CD4-positive, alpha-beta memory T cell (primary cell): ENCODE results near the gene MAML2. TPM values are rescaled to one million over a fixed set of nuclear protein-coding genes. Genes with fewer than 3 reads are reported as not detected.

Experiments used
- CTCF ChIA-PET: fragments of 350-600 bp; sonication (Branson Sonifier 250); formaldehyde crosslinking; loops from one replicate; lab custom pipeline; 2021; ENCODE audit warnings: inconsistent platforms; ENCODE audit not compliant: partially characterized antibody; lab: Charles Lee
- POLR2A ChIA-PET: fragments of 350-600 bp; sonication (Branson Sonifier 250); formaldehyde crosslinking; loops from one replicate; lab custom pipeline; 2021; ENCODE audit not compliant: partially characterized antibody; lab: Charles Lee
- DNase-seq, 5 donors: peaks; one replicate each; pipeline versions ENCODE4 v3.0.0 to v3.0.0-alpha.2; 2020 to 2022; ENCODE audit warnings: mixed read lengths in 1 of 5
- H3K27ac ChIP-seq: one replicate; pipeline ENCODE4 v1.7.0; 2013; ENCODE audit warnings: low read depth, low read length
- H3K27me3 ChIP-seq: 2 replicates; pipeline ENCODE4 v1.7.0; 2013; ENCODE audit warnings: mild to moderate bottlenecking, low read length, moderate library complexity; ENCODE audit not compliant: insufficient read depth
- H3K36me3 ChIP-seq: 2 replicates; pipeline ENCODE4 v1.7.0; 2013; ENCODE audit warnings: mild to moderate bottlenecking, low read length, moderate library complexity; ENCODE audit not compliant: insufficient read depth
- H3K4me1 ChIP-seq: 2 replicates; pipeline ENCODE4 v1.7.0; 2013; ENCODE audit warnings: mild to moderate bottlenecking, low read length, moderate library complexity; ENCODE audit not compliant: insufficient read depth
- H3K4me3 ChIP-seq, 2 donors: one replicate each; pipeline ENCODE4 v1.7.0; 2013; ENCODE audit warnings: low read length in 2 of 2, mild to moderate bottlenecking in 1 of 2
- H3K9me3 ChIP-seq, 2 donors: one replicate each; pipeline ENCODE4 v1.7.0; 2013; ENCODE audit warnings: low read length in 2 of 2, control low read depth in 1 of 2; ENCODE audit not compliant: control insufficient read depth in 1 of 2
- H3K27ac Mint-ChIP-seq, 7 donors: one replicate each; pipeline ENCODE4 v1.8.0; 2020 to 2021; ENCODE audit warnings: mixed read lengths in 7 of 7, mild to moderate bottlenecking in 6 of 7, inconsistent platforms in 3 of 7, moderate library complexity in 3 of 7
- H3K27me3 Mint-ChIP-seq, 2 donors: one replicate each; pipeline ENCODE4 v1.8.0; 2020 to 2021; ENCODE audit warnings: mixed read lengths in 2 of 2
- H3K36me3 Mint-ChIP-seq, 2 donors: one replicate each; pipeline ENCODE4 v1.8.0; 2020 to 2021; ENCODE audit warnings: mixed read lengths in 2 of 2, inconsistent platforms in 1 of 2, mild to moderate bottlenecking in 1 of 2
- H3K4me1 Mint-ChIP-seq, 4 donors: one replicate each; pipeline ENCODE4 v1.8.0; 2020 to 2021; ENCODE audit warnings: mixed read lengths in 4 of 4, mild to moderate bottlenecking in 1 of 4
- H3K4me3 Mint-ChIP-seq, 8 donors: one replicate each; pipeline ENCODE4 v1.8.0; 2020 to 2021; ENCODE audit warnings: mixed read lengths in 8 of 8, mild to moderate bottlenecking in 7 of 8, moderate library complexity in 6 of 8, inconsistent platforms in 3 of 8
- H3K9me3 Mint-ChIP-seq, 8 donors: one replicate each; pipeline ENCODE4 v1.8.0; 2020 to 2021; ENCODE audit warnings: mixed read lengths in 8 of 8, mild to moderate bottlenecking in 5 of 8, inconsistent platforms in 3 of 8, moderate library complexity in 1 of 8
- intact Hi-C: fragments of 100-400 bp; cut with micrococcal nuclease; formaldehyde crosslinking; loops from one replicate; pipeline ENCODE4 v1.15.1; 2023
- polyA plus RNA-seq, 2 donors: library from polyadenylated mRNA; unstranded; fragments of 300-500 nt; fragmentation: Illumina TruSeq; gene quantifications; one replicate each; pipeline ENCODE4 v1.2.3, GENCODE V29; 2021
- total RNA-seq, 2 experiments: library from RNA; stranded (reverse); gene quantifications; one replicate each; pipeline ENCODE4 v1.2.3, GENCODE V29; 2021

The MAML2 gene
- total and polyA plus RNA-seq, 4 experiments from 2014 or later: 1.6 to 38.3 (median 25.5) TPM

GRCh38 chr11:96019810-96020747, 322.9 kb downstream of the MAML2 start:
- ChIA-PET POLR2A (no interaction called here), CTCF (interaction anchor here (1.0 to 1.9 kb wide), 2 partner anchors 35 to 322 kb away, joined by 6 to 13 read pairs; partner anchors contain the start of gene MAML2)
- Histone ChIP-seq H3K4me1 (peaks cover 19% of the 10 kb centered on the region), H3K27me3 (no peaks in the 10 kb centered on the region), H3K4me3 (no peak overlapping the region), H3K9me3 (no peaks in the 10 kb centered on the region), H3K27ac (no peak overlapping the region), H3K36me3 (no peaks in the 10 kb centered on the region)
- Mint-ChIP-seq H3K4me1 (peaks cover 35 to 57% (median 39%) of the 10 kb centered on the region in 4 donors), H3K9me3 (peaks cover 0 to 2% (median 0%) of the 10 kb centered on the region in 8 donors), H3K36me3 (no peaks in the 10 kb centered on the region), H3K27ac (peak overlapping the region; percentile 38 to 83 (median 68)), H3K27me3 (no peaks in the 10 kb centered on the region), H3K4me3 (no peak overlapping the region)
- intact Hi-C loops: no loop called here
- no peak for DNase-seq

GRCh38 chr11:96019281-96019680, 323.7 kb downstream of the MAML2 start:
- H3K27ac Mint-ChIP-seq: no peak overlapping the region
- DNase-seq: no peak
- H3K4me3 Mint-ChIP-seq: no peak overlapping the region
- Histone ChIP-seq H3K36me3 (no peaks in the 10 kb centered on the region), H3K4me1 (peaks cover 27% of the 10 kb centered on the region), H3K4me3 (no peak overlapping the region), H3K27me3 (no peaks in the 10 kb centered on the region), H3K9me3 (no peaks in the 10 kb centered on the region), H3K27ac (no peak overlapping the region)
- POLR2A ChIA-PET: no interaction called here
- no peaks in the 10 kb centered on the region for H3K9me3 Mint-ChIP-seq
- H3K4me1 Mint-ChIP-seq: peaks cover 31 to 57% (median 38%) of the 10 kb centered on the region in 4 donors
- H3K27me3 Mint-ChIP-seq: no peaks in the 10 kb centered on the region
- intact Hi-C loops: no loop called here
- no peaks in the 10 kb centered on the region for H3K36me3 Mint-ChIP-seq
- CTCF ChIA-PET: interaction anchor here (1.0 to 1.9 kb wide), 2 partner anchors 323 to 324 kb away, joined by 3 to 13 read pairs; partner anchors contain the start of gene MAML2

DNA sequence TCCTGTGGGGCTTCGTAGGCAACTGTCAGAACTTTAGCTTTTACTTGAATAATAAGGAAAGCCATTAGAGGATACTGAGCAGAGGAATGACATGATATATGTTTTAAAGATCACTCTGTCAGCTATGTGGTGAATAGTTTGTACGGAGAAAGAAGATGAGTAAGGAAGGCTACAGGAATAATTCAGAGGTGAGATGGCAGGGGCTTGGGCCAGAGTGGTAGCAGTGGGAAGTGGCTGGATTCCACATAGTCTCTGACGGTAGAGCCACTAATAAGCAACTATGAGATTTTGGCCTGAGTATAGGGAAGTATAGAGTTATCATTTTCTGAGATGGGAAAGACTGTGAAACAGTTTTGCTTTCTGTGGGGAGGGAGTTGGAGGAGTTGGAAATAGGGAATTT, 325.1 kb downstream of the MAML2 start:
- H3K27ac Mint-ChIP-seq: no peak overlapping the region
- Histone ChIP-seq H3K4me3 (no peak overlapping the region), H3K9me3 (no peaks in the 10 kb centered on the region), H3K36me3 (no peaks in the 10 kb centered on the region), H3K27me3 (no peaks in the 10 kb centered on the region), H3K4me1 (peaks cover 41% of the 10 kb centered on the region), H3K27ac (no peak overlapping the region)
- intact Hi-C loops: no loop called here
- H3K4me1 Mint-ChIP-seq: peaks cover 19 to 60% (median 51%) of the 10 kb centered on the region in 4 donors
- H3K4me3 Mint-ChIP-seq: no peak overlapping the region
- no peaks in the 10 kb centered on the region for H3K9me3 Mint-ChIP-seq
- H3K36me3 Mint-ChIP-seq: no peaks in the 10 kb centered on the region
- H3K27me3 Mint-ChIP-seq: no peaks in the 10 kb centered on the region
- CTCF ChIA-PET: interaction anchor here (1.0 to 1.3 kb wide), 2 partner anchors 19 to 326 kb away, joined by 3 read pairs; no protein-coding TSS in a partner anchor
- POLR2A ChIA-PET: no interaction called here
- no peak for DNase-seq

GRCh38 chr11:96016978-96017502, 326.0 kb downstream of the MAML2 start:
- intact Hi-C loops: no loop called here
- Histone ChIP-seq H3K4me3 (no peak overlapping the region), H3K36me3 (no peaks in the 10 kb centered on the region), H3K9me3 (no peaks in the 10 kb centered on the region), H3K4me1 (peaks cover 49% of the 10 kb centered on the region), H3K27ac (no peak overlapping the region), H3K27me3 (no peaks in the 10 kb centered on the region)
- DNase-seq: no peak
- Mint-ChIP-seq H3K9me3 (no peaks in the 10 kb centered on the region), H3K4me3 (peak overlapping the region in 1 of 8 donors; percentile 43), H3K36me3 (no peaks in the 10 kb centered on the region), H3K4me1 (peaks cover 11 to 64% (median 53%) of the 10 kb centered on the region in 4 donors), H3K27ac (peak overlapping the region in 6 of 7 donors; percentile 32 to 92 (median 68)), H3K27me3 (no peaks in the 10 kb centered on the region)
- POLR2A ChIA-PET: interaction anchor here (0.6 to 6.0 kb wide), 5 partner anchors 9 to 373 kb away, joined by 3 to 69 read pairs (median 4); partner anchors contain the start of genes CCDC82, JRKL and MAML2
- CTCF ChIA-PET: interaction anchor here (0.5 to 2.8 kb wide), 4 partner anchors 20 to 447 kb away, joined by 3 to 12 read pairs (median 3); no protein-coding TSS in a partner anchor

GRCh38 chr11:96015906-96016565, 327.0 kb downstream of the MAML2 start:
- peaks cover 15 to 73% (median 57%) of the 10 kb centered on the region in 4 donors for H3K4me1 Mint-ChIP-seq
- H3K4me3 Mint-ChIP-seq: peak overlapping the region in 5 of 8 donors; percentile 6 to 46 (median 18)
- ChIA-PET CTCF (interaction anchor here (2.8 to 5.5 kb wide), 2 partner anchors 326 to 378 kb away, joined by 12 to 81 read pairs; partner anchors contain the start of gene MAML2), POLR2A (interaction anchor here (0.6 to 6.0 kb wide), 6 partner anchors 10 to 374 kb away, joined by 3 to 69 read pairs (median 7); partner anchors contain the start of genes CCDC82, CEP57, FAM76B and JRKL)
- Histone ChIP-seq H3K36me3 (no peaks in the 10 kb centered on the region), H3K27ac (no peak overlapping the region), H3K27me3 (no peaks in the 10 kb centered on the region), H3K4me1 (peaks cover 59% of the 10 kb centered on the region), H3K9me3 (no peaks in the 10 kb centered on the region), H3K4me3 (no peak overlapping the region)
- H3K27ac Mint-ChIP-seq: peak overlapping the region; percentile 57 to 94 (median 88)
- DNase-seq: peak; percentile 54 to 76 (median 58)
- intact Hi-C loops: loop anchor here (2.0 kb wide), 1 partner anchor 243 kb away; no protein-coding TSS in a partner anchor
- no peaks in the 10 kb centered on the region for H3K9me3 Mint-ChIP-seq
- H3K27me3 Mint-ChIP-seq: no peaks in the 10 kb centered on the region
- no peaks in the 10 kb centered on the region for H3K36me3 Mint-ChIP-seq

DNA sequence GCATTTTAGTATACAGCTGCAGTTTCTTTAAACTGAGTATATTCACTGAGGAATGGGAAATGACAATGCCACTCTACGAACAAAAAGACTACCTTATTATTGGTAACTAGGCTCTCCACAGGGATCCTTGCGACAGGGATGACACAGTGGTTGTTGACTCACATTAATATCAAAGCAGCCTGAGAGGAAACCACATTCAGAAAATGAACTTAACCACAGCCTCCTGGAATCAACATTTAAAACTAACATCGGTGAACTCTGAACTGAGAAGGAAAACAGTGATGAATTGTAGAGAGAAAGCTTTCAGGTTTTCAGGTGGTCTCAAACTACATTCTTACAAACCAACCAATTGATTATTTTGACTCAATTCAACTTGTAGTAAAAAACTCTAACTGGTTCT, 328.8 kb downstream of the MAML2 start:
- no peaks in the 10 kb centered on the region for H3K36me3 ChIP-seq
- H3K36me3 Mint-ChIP-seq: no peaks in the 10 kb centered on the region
- intact Hi-C loops: loop anchor here (2.0 to 5.0 kb wide), 3 partner anchors 183 to 245 kb away; no protein-coding TSS in a partner anchor
- H3K9me3 ChIP-seq: no peaks in the 10 kb centered on the region
- peaks cover 9 to 64% (median 52%) of the 10 kb centered on the region in 4 donors for H3K4me1 Mint-ChIP-seq
- H3K4me1 ChIP-seq: peaks cover 59% of the 10 kb centered on the region
- CTCF ChIA-PET: interaction anchor here (0.8 to 5.5 kb wide), 11 partner anchors 14 to 380 kb away, joined by 3 to 81 read pairs (median 6); partner anchors contain the start of gene MAML2
- H3K4me3 ChIP-seq: peak overlapping the region in 1 of 2 donors; percentile 8
- H3K9me3 Mint-ChIP-seq: no peaks in the 10 kb centered on the region
- H3K27me3 ChIP-seq: no peaks in the 10 kb centered on the region
- peak overlapping the region; percentile 44 for H3K27ac ChIP-seq
- peak; percentile 60 to 83 (median 70) for DNase-seq
- POLR2A ChIA-PET: interaction anchor here (0.6 to 6.0 kb wide), 14 partner anchors 11 to 1028 kb away, joined by 3 to 69 read pairs (median 3); partner anchors contain the start of genes CCDC82, CEP57, FAM76B and JRKL
- no peaks in the 10 kb centered on the region for H3K27me3 Mint-ChIP-seq
- peak overlapping the region; percentile 88 to 97 (median 94) for H3K27ac Mint-ChIP-seq
- peak overlapping the region; percentile 63 to 86 (median 74) for H3K4me3 Mint-ChIP-seq
